Heart left ventricle (tissue), 16 donors: ENCODE measurements around the gene TC2N. TPM values are rescaled to one million over a fixed set of nuclear protein-coding genes. Genes with fewer than 3 reads are reported as not detected.
A peak's percentile ranks its signal among the peaks of the same experiment; 100 is the strongest.

Experiments
- ATAC-seq, 4 donors: fragments of 200-7000 bp; cut with Tn5 transposase; one replicate each; pipeline ENCODE4 v1.9.1; 2020 to 2022; ENCODE audit warnings: moderate library complexity in 4 of 4, mild to moderate bottlenecking in 3 of 4, moderate number of reproducible peaks in 1 of 4
- DNase-seq, 5 donors: peaks; one replicate each; pipeline ENCODE4 v3.0.0-alpha.2; 2020
- H3K27ac ChIP-seq, 12 donors: fragments of 200-600 bp; sonication (generic) in 4 of 12; one replicate each; pipeline versions ENCODE4 v1.5.0 to v1.8.0; 2016 to 2022; ENCODE audit warnings: mild to moderate bottlenecking in 2 of 12
- H3K27me3 ChIP-seq, 9 donors: fragments of 200-600 bp; sonication (generic) in 2 of 9; one replicate each; pipeline versions ENCODE4 v1.5.1 to v1.8.0; 2016 to 2022; ENCODE audit warnings: mild to moderate bottlenecking in 3 of 9
- H3K36me3 ChIP-seq, 9 donors: fragments of 200-600 bp; sonication (generic) in 2 of 9; one replicate each; pipeline versions ENCODE4 v1.5.0 to v1.8.0; 2018 to 2022; ENCODE audit warnings: mild to moderate bottlenecking in 2 of 9
- H3K4me1 ChIP-seq, 12 donors: fragments of 200-600 bp; sonication (generic) in 4 of 12; one replicate each; pipeline versions ENCODE4 v1.5.0 to v1.8.0; 2016 to 2022; ENCODE audit warnings: mild to moderate bottlenecking in 3 of 12
- H3K4me3 ChIP-seq, 12 donors: fragments of 200-600 bp; sonication (generic) in 4 of 12; one replicate each; pipeline versions ENCODE4 v1.5.0 to v1.8.0; 2017 to 2022; ENCODE audit warnings: mild to moderate bottlenecking in 9 of 12, moderate library complexity in 4 of 12
- H3K9me3 ChIP-seq, 12 donors: fragments of 200-600 bp; sonication (generic) in 4 of 12; one replicate each; pipeline versions ENCODE4 v1.5.0 to v1.8.0; 2016 to 2022; ENCODE audit warnings: mild to moderate bottlenecking in 1 of 12
- CTCF ChIP-seq, 12 donors: fragments of 200-600 bp; sonication (generic) in 4 of 12; IDR thresholded peaks; one replicate each; pipeline versions ENCODE4 v1.5.0 to v1.8.0; 2018 to 2022; ENCODE audit warnings: antibody characterized with exemption in 12 of 12, mild to moderate bottlenecking in 5 of 12
- POLR2A ChIP-seq, 2 donors: fragments of 450-650 bp; IDR thresholded peaks; one replicate each; pipeline ENCODE4 v1.6.1; 2017; ENCODE audit warnings: antibody characterized with exemption in 2 of 2, mild to moderate bottlenecking in 2 of 2, moderate library complexity in 2 of 2
- WGBS, 4 donors: extraction: QIAGEN DNeasy Blood & Tissue Kit in 2 of 4; methylation state at CpG; one replicate each; pipeline versions ENCODE4 v1.1.5 to v1.1.7; 2013 to 2018; 5-methylcytosine and 5-hydroxymethylcytosine counted together
- intact Hi-C, 10 donors: fragments of 100-400 bp; cut with DNase I; formaldehyde crosslinking; loops; one replicate each; pipeline versions ENCODE4 v1.11.1 to v1.14.2; 2022
- polyA plus RNA-seq, 2 donors: library from polyadenylated mRNA; stranded (reverse); fragments of 200-250 nt; gene quantifications; one replicate each; pipeline ENCODE4 v1.2.3, GENCODE V29; 2013
- total RNA-seq, 9 donors: library from RNA; depleted of rRNA in 2 of 9; stranded (reverse); fragments of >200 nt in 2 of 9; fragmentation: NEBNext Ultra II Directional in 3 of 9; extraction: Animal tissue kit (Norgen Biotek cat#: 25700) in 3 of 9; gene quantifications; one replicate each; pipeline versions ENCODE4 v1.1.0 to v1.2.4, GENCODE V29; 2016 to 2023
- donor health status: ischemic (EF 13 %, LVEDD 7.1; RV severe dilation, severe dysfunction).
- donor health status: healthy with polysubstance abuse.
- donor health status: DM: no; HTN: yes; CAD: no.
- donor health status: DM: no; HTN: no; CAD: no.
- donor health status: ischemic (EF 25% LVEDD 6.9; RV normal size, moderate dysfunction).
- donor health status: ischemic (EF 25% LVEDD 5.7; RV mildly dilated, moderate dysfunction).
- donor health status: healthy.
- donor health status: DM: yes; HTN: yes; CAD: no.
- donor health status: ischemic (EF 35%, LVEDD 5.7; RV mildly dilated, moderate dysfunction).
- donor health status: nonischemic (EF 11% LVEDD 7.7; RV severe dilation, severe dysfunction).
- donor health status: DM: yes; HTN: yes; CAD: no.
- donor health status: PGD.
- donor health status: ischemic (EF 29% LVEDD 5.4; RV normal size, mild dysfunction).
- donor health status: nonischemic (EF 23%, LVEDD 6.1; RV moderate dilation, normal function).

The TC2N gene
- total and polyA plus RNA-seq, 11 donors, result 1.1 to 17.1 (median 2.8) TPM

- DNase-seq (no peak), ATAC-seq (no peak)
- TF ChIP-seq CTCF (IDR thresholded peaks at IDR 0.05) (peak in 10 of 12 donors; percentile 21 to 58 (median 45)), POLR2A (IDR thresholded peaks at IDR 0.05) (no peak)
- 14 to 26% (median 22%) methylated on average over 7 of the region's 7 CpGs for WGBS, 4 donors
- no peaks in the 10 kb centered on the region for H3K9me3 ChIP-seq
- peaks cover 0 to 11% (median 0%) of the 10 kb centered on the region in 9 donors for H3K36me3 ChIP-seq
- intact Hi-C loops, result no loop called here
- H3K4me1 ChIP-seq, result peaks cover 2 to 65% (median 32%) of the 10 kb centered on the region in 12 donors
- no peak overlapping the region for H3K4me3 ChIP-seq
- no peaks in the 10 kb centered on the region for H3K27me3 ChIP-seq
- peak overlapping the region in 6 of 12 donors; percentile 16 to 63 (median 43) for H3K27ac ChIP-seq
Measured at GRCh38 chr14:91893007-91893406, 25.7 kb upstream of the TC2N start.

- H3K9me3 ChIP-seq, result no peaks in the 10 kb centered on the region
- no peaks in the 10 kb centered on the region for H3K27me3 ChIP-seq
- DNase-seq (no peak), ATAC-seq (peak in 3 of 4 donors; percentile 24 to 48 (median 41))
- H3K27ac ChIP-seq, result peak overlapping the region in 6 of 12 donors; percentile 10 to 81 (median 58)
- H3K36me3 ChIP-seq, result peaks cover 0 to 14% (median 0%) of the 10 kb centered on the region in 9 donors
- 59 to 77% (median 76%) methylated on average over 3 of the region's 3 CpGs for WGBS, 4 donors
- TF ChIP-seq CTCF (IDR thresholded peaks at IDR 0.05), result no peak
- no peak for TF ChIP-seq POLR2A (IDR thresholded peaks at IDR 0.05)
- no peak overlapping the region for H3K4me3 ChIP-seq
- peaks cover 2 to 53% (median 25%) of the 10 kb centered on the region in 12 donors for H3K4me1 ChIP-seq
- intact Hi-C loops, result no loop called here
Measured at GRCh38 chr14:91891721-91892220, 24.4 kb upstream of the TC2N start.

- Histone ChIP-seq H3K27me3 (no peaks in the 10 kb centered on the region), H3K4me1 (peaks cover 2 to 55% (median 25%) of the 10 kb centered on the region in 12 donors), H3K27ac (peak overlapping the region in 9 of 12 donors; percentile 26 to 82 (median 67)), H3K9me3 (no peaks in the 10 kb centered on the region), H3K36me3 (peaks cover 0 to 16% (median 0%) of the 10 kb centered on the region in 9 donors), H3K4me3 (no peak overlapping the region)
- no peak for ATAC-seq
- intact Hi-C loops, result no loop called here
- no peak for DNase-seq
- WGBS, 4 donors, result 87 to 93% (median 91%) methylated on average over 5 of the region's 5 CpGs
- TF ChIP-seq POLR2A (IDR thresholded peaks at IDR 0.05) (no peak), CTCF (IDR thresholded peaks at IDR 0.05) (no peak)
Measured at GRCh38 chr14:91891101-91891500, 23.8 kb upstream of the TC2N start.

- H3K36me3 ChIP-seq, result peaks cover 0 to 16% (median 0%) of the 10 kb centered on the region in 9 donors
- ATAC-seq, result peak in 3 of 4 donors; percentile 3 to 33 (median 16)
- H3K27me3 ChIP-seq, result no peaks in the 10 kb centered on the region
- intact Hi-C loops, result no loop called here
- 55 to 69% (median 58%) methylated on average over 5 of the region's 5 CpGs for WGBS, 4 donors
- H3K9me3 ChIP-seq, result no peaks in the 10 kb centered on the region
- no peak overlapping the region for H3K4me3 ChIP-seq
- peak in 2 of 5 donors; percentile 40 to 45 for DNase-seq
- H3K4me1 ChIP-seq, result peaks cover 2 to 62% (median 26%) of the 10 kb centered on the region in 12 donors
- H3K27ac ChIP-seq, result peak overlapping the region; percentile 3 to 82 (median 68)
- no peak for TF ChIP-seq CTCF (IDR thresholded peaks at IDR 0.05)
- TF ChIP-seq POLR2A (IDR thresholded peaks at IDR 0.05), result no peak
Measured at GRCh38 chr14:91890291-91890749, 23.0 kb upstream of the TC2N start.
